ENCODE measurements around the gene CDC6.
A peak's percentile ranks its signal among the peaks of the same experiment; 100 is the strongest.

The CDC6 gene

DNA sequence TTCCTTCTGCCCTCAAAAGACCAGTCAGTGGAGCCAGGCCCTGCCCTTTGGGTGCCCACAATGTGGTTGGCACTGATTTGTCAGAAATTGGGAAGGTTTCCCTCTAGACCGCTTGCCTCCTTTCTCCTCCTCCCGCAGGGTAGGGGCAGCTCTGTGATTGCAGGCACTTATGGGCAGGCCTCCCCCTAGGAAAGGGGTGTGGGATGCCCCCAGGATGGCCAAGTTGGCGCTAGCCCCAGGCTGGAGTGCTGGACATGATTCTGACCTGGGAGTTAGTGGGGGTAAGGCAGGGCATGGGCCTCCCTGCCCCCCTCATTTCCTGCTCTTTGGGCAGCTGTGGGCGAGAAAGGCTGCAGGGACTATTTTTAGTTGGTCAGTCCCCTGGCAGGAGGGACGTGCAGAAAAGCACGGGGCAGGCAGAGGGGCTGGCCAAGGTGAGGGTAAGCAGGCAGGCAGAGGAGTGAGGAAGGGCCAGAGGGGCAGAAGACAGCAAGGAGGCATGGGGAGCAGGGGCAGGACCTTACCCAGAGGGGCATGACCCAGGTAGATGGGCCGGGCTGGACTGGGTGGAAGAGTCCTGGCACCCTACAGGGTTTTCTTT lies 24.6 kb downstream of the CDC6 start:
- no peak for DNase-seq

DNA sequence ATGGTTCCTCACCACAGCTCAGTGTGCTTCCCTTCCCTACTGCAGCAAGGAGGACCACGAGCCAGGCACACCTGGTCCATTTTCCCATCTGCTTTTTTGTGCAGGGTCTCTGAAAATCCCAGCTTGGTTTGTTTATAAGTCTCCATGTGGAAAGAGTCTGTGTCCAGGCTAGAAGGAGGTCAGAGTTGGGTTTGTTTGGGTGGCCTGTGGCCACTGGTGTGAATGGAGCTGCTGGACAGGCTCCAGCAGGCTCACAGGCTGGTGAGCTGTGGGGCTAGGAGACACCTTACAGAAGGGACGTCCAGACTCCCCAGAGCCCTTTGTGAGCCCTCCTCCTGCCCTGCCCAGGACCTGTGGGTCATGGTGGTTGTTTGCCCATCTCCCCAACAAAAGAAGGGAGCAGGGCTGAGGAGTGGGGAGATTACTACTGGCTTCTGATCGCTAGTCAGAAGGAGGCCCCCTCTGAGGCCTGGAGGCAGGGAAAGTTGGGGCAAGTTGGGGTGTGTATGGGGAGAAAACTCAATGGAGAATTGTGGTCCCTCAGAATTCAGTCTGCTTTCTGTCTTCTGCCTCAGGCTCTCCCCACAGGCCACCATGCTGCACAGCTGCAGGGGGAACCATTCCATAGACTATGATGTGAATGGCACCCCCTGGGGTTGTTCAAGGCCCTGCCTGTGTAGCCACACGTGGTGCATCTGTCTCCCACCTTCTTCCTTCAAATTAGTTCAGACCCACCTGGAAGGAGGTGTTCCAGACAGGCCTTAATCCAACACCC lies 25.4 kb downstream of the CDC6 start:
- no peak for DNase-seq

DNA sequence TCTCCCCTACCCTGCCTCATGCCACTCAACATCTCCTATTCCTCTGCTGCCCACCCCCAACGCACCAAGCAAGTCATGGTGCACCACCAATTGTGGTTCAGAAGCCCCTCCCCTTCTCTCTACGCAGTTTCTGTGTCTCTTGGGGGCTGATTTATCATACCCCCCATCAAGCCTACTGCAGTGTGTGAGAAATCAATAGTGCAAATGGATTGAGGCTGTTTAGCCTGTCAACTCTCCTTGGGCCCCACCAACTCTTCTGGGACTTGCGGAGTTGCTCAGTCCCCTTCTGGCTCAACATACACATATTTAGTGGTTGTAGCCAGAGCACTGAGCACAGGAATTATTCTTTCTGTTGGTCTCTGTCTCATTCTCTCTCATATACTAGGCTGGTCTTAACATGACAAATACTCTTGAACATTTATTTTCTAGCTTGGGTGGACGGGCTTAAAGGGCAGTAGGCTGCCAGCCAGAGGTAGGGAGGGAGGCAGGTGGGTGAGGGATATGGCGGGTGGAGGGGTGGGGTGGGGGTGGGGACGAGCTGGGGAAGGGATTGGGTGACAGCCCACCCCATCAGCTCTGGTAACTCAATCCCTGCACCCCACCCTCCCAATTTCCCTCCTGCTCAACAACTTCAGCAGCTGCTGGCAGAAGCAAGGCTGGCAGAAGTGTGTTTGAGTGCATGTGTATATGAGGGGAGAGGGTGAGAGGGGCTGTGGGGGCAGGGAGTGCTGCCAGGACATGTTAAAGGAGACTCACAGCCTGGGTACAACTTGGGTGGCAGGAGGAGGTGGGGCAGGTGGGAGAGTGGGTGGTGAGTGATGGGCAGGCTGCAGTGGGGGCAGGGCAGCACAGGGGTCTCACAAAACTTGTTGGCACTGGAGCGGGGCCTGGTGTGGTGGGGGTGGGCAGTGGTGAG lies 26.2 kb downstream of the CDC6 start:
- no peak for DNase-seq

DNA sequence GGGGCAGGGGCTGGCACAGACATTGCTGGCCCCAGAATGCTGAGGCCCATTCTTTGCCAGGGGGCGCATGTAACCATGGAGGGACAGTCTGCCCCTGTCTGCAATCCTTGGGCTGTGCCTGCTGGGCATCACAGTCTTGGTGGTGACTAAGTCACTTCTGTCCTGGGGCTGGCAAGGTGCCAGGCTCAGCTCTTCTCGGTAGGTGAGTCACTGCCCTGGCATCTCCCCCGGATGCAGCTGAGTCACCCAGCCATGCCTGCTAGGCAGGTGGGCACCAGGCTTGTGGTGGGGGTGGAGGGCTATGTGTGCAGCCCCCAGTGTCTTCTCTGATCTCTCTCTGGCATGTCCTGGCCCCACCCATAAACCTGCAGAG lies 26.9 kb downstream of the CDC6 start:
- DNase-seq: no peak

DNA sequence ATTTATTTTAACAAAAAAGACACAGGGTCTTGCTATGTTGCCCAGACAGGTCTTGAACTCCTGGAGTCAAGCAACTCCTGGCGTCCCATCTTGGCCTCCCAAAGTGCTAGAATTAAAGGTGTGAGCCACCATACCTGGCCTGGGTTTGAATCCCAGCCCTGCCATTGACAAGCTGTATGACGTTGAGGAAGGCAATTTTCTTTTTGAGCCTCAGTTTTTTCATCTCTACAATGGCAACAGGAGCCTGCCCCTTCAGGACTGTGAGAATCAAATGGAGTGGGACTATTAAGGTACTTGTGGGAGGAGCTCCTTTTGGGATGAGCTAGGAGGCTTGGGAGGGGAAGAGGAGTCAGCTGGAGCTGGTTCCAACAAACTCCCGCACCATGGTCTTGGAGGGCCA lies 27.5 kb downstream of the CDC6 start:
- no peak for DNase-seq

DNA sequence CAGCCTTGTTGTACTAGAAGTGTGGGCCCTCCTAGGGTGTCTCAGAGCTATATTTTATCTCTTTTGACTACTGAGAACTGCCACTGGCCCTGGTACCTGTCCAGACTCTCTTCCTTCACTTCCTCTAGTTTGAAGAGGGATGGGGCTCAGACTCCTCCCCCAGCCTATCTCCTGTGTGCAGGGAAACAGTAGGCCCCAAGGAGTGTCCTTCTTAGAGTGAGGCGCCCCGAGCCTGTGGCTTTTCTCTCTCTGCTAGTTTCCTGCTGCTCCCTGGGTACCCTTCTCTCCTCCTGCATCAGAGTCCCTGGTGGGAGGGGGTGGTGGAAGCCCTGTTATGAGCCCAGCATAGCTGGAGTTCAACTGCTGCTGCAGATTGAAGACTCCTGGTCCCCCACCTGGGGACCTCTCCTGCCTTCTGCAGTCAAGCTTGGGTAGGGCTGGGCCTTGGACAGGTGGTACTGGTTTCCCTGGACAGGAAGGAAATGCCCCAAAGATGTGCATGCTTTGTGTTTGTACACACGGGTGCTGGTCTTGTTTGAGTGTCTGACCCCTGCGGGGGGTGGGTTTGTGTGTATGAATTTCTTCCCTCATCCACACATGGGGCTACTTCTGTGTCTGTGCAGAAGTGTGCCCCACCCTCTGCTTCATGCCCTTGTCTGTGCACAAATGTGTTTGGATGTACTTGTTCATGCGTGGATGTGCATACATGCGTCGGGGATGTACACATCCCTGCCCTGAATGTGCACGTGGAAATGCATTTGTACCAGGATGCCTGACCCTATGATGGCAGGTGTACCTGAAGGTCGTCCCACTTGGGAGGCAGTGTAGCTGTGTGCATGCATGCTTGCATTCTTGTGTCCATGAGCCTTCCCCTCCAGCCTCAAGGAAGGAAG lies 28.2 kb downstream of the CDC6 start:
- DNase-seq: no peak

DNA sequence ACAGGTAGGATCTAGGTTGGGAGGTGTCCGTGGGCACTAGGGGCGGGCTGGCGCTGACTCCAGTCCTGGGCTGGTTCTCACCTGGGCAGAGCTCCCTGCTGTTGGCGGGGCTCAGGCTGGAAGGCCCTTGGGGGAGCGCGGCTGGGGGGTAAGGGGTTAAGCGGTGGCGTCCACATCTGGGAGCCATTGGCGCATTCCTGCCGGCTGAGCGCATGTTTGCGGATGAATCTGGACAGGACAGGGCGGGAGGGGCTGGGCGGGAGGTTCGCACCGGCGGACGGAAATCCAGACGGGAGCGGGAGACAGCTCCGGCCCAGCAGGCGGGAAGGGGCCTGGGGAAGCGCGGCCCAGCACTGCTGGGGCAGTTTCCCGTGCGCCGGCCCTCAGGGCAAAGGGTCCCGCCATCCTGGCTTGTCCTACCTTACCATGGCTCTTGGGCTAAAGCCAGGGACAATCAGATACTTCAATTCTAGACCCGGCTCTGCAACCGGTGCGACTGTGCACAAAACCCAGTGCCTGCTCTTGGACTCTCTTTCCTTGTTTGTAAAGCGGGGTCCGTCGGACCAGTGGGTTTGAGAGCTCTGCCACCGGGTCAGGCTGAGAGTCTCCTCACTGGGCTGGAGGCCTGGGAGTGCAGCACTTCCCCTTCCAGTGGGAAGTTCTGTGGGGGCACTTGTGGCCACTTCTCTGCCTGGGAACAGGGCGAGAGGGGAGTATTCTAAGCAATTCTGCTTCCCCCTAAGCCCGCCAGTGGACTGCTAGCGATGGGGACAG lies 29.1 kb downstream of the CDC6 start:
- DNase-seq: no peak

DNA sequence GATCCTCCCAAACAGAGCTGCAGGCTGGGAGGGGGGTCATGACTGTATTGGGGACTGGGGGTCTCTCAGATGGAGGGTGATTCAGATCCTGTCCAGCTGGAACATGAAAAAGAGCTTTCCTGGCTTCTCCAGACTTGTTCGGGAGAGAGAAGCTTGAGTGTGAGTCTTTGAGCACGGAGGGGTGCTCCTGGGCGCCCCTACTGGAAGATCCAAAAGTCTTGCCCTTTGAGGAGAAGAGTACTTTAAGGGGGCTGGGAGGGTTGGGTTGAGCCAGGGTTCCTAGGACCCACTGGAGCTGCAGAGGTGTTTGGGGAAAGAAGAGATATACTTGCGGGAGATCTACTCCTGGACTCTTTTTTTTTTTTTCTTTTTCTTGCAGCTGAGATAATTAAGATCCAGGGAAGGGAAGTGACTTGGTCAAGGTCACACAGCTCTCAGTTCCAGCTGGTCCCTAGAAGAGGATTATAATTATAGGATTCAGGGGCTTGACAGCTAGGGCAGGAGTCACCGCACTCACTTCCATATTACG lies 29.7 kb downstream of the CDC6 start:
- no peak for DNase-seq

DNA sequence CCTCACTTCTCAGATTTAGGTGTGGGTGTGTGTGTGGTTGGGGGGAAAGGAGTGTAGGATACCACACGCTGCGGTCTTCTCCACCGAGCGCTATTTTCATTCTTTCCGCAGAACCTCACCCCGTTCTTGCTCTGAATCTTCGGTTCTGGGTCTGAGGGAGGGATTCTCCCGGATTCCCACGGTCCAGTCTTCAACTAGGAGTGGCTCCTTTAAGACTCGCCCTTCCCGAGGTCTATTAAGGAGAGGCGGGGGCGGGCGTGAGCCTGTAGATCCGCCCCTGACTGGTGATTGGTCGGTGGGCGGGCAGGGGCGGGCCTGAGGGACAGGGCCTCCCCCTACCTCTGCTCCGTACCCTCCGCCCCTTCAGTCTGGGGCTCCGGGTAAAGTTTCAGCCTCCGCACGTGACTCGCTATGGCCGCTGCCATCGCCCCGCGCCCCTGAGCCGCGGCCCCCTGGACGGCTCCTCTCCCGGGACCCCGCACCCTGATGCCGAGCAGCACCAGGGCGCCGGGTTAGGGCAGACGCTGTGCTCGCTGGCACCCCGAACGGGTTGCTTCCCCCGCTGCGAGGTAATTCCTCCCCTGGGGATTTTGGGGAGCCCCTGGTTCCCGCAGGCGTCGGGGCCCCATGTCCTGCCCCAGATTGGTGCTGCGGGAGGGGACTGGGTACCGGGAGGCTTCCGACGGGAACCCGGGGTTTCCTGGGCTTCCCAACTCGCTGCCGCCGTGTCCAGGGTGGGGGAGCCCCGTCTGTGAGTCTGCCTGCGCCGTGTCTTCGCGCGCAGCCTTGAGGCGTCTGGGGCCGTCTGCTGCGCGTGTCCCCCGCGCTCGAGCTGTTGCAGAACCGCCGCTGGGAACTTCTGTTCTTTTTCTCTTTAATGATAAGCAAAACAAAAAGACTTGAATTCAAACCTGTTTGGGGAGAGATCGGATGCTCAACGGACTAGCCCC lies 30.5 kb downstream of the CDC6 start:
- DNase-seq: peak; percentile 85

DNA sequence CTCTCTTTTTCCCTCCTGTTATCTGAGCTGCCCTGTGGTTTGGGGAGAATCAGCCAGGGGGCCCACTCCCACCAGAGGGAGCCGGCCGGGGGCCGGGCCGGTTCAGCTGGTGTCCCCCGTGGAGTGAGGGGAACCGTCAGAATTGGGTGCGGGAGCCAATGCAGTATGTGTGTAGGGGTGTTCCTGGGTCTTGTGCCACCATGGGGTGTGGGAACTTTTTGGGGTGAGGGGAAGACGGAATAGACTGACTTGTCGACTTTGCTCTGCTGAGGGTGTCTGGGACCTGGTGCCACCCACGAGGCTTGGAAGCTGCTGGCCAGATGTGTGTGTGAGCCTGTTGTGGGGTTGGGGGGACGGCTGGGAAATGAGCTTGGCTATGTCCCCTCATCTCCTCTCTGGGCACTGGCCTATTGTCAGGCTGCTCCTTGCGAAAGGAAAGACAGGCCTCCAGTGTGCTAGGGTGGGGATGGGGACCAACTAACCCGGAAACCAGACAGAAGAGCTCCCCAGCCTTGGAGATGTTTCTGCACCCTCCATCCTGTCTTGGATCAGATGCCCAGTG lies 31.2 kb downstream of the CDC6 start:
- no peak for DNase-seq

DNA sequence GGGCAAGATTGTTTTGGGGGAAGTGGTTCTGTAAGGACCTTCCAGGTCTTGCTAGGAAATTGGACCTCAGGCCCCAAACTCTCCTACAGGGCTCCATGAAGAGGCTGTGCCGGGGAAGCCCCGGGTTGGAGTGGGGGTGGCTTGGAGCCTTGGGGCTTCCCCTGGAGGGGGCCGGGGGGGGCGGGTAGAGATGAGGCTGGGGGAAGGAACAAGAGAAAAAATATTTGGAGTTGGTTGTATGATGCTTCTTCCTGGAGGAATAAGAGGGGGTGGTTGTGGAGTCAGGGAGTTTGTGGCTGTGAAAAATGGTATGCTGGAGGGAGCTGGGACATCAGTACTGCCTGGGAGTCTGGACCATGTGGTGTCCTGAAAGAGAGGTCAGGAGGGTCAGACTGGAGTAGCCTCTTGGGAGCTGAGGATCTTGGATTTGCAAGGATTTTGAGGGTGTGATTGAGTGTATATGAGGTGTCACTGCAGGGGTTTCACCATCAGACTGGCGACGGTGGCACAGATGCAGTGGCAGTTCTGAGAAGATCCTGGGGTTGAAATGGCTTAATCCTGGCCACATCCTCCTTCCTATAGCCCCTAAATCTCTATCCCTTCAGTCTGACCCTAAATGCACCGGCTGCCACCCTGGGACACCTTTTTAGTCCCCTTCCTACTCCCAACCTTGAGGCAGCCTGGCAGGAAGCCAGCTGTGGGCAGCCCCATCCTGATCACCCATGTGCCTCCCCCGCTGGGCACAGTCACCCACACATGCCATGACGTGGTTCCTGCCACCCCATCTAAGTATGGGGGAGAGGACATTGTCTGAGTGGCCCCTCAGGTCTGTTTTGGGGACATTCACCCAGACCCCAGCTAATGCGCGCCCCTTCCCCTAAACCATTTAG lies 32.2 kb downstream of the CDC6 start:
- DNase-seq: no peak

DNA sequence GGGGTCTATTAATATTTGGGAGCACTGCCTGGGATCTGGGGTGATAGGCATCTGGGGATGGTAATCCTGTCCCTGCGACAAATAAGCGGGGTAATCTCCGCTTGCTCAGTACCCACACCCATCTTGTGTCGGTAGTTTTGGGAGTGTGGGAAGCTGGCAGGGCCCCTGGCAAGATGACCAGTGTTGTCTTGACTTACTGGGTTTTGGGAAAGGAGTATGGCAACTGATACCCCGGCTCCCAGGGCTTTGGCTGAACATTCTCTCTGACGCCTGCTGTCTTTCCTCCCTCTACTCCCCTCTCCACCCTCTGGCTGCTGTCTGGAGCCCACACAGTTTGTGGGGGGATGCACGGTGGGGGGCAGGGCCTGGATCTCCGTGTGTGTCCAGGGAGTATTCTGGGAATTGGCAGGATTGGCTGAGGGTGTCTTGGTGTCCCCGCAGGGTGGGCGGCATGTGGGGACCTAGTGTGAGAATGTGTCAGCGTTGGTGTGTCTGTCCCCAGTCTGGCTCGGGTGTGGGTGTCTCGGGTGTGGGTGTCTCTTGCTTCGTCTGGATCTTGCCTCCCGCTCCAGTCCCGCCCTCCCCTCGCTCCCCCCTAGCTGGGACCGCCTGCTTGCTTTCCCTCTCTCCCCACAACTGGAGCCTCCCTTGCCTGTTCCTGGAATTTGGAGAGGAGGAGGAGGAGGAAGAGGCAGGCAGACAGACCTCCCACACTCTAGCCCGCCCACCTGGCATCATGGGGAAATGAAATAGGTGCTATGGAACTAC lies 33.3 kb downstream of the CDC6 start:
- DNase-seq: no peak

DNA sequence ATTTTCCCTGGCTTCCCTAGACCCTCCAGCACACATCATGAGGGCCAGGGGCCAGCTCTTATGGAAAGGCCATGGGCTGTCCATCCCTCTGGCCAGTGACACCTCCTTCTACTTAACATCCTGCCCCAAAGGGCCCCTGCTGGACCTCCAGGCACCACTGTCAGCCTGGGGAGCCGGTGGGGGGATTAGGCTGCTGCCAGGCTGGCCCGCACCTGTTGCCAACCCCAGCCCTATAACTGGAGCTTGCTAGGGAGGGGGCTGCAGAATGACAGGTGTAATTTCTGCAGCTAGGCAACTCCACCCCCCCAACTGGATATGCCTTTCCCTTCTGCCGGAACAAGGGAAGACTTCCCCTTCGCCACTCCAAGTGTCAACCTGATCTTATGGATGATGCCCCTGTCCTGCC lies 33.8 kb downstream of the CDC6 start:
- DNase-seq: no peak

DNA sequence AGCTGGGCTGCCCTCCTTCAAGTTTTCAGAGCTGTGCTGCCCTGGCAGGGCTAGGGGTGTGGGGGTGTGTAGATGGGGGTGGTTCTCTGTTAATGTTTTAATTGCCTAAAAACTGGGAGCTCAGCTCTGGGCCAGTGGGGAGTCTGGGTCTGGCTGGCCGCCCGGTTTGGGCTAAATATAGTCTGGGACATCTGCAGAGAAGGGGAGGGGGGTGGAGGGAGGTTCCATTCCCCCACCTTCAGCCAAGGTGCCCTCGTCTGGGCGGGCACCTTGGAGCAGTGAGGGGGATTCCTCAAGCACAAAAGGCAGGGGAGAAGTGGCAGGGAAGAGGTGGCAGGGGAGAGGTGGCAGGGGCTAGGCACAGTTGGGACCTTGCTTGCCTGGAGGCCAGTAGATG lies 34.3 kb downstream of the CDC6 start:
- DNase-seq: no peak

DNA sequence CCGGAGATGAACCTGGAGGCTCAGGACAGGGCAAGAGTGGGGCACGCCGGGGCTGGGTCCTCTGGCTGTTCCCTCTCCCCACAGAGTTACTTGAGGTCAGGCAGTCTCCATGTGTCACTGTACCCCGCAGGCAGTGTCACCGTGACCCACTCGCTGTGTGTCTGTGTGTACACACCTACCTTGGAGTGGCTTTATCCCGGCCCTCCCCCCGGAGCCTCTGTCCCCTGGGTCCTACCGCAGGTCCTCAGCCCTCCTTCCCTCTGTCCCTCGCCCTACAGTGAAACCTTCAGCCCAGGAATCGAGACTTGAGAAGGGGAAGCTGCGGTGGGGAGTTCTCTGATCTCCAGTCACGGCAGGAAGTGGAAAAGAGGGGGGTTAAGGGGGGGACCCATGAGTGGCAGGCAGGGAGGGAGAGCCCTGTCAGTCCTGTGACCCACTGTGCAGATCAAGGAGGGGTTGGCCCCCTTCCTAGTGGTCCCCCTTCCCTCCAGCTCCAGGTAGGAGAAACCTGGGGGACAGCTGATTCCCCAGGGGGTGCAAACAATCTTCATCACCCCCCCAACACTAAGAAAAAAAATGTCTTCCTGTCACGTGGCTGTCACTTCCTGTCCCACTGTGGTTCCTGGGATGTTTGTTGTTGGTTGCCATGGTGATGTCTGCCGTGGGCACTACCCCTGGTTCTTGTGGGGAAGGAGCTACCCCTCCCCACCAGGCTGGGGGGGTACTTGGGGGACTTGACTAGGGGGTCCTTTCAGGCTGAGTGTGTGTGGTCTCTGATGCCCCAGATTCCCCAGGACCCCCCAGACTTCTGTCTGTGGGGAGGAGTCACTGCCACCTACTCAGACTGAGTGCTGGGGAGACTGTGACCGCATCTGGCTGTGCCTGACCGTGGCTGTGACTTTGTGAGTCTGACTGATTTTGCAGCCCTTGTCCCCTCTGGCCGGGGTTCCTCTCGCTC lies 35.0 kb downstream of the CDC6 start:
- no peak for DNase-seq

DNA sequence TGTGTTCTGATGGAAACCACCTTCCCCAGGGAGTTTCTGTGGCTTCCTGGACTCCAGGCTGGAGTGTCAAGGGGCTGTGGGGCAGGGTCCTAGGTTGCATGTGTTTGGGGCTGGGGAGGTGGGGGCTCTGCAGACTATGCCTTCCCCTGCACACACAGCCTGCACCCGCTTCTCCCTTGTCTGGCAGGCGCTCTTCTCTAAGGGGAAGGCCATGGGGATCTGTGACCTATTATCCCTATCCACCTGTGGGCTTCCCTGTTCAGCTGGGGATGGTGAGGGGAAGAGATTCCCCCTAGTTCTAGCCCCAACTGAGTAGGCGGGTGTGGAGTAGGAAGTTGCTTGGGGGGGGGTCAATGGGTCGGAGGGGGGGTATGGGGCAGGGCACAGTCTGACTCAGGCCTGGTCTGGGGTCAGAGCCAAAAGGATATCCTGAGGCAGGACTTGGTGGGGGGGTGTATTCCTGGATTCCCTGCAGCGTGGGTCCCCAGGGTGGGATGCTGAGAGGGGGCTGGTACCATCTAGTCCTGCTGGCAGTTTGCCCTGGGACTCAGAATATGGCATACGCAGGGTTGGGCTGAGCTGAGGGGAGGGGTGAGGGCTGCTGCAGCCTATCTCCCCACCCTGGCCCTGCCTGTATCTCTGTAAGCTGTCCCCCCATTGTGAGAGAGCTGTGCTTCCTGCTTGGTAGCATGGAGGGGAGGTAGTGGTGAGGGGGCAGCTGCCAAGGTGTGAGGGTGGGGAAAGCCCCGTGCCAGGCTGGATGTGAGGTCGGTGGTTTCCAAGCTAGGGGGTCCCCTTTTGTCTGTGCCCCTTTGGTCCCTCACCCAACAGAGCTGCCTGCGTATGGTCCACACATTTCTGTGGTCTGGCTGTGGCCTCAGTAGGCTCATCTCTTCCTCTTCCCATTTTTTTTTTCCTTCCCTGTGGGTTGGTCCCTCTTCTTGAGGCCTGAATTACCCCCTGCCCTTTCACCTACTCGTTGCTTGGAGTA lies 36.0 kb downstream of the CDC6 start:
- no peak for DNase-seq
